HCT116 (cell line): ENCODE data around the gene RBM33. TPM values are rescaled to one million over a fixed set of nuclear protein-coding genes. Genes with fewer than 3 reads are reported as not detected.

ENCODE experiments used
- ATAC-seq: fragments of 200-7000 bp; cut with Tn5 transposase; 2 replicates; pipeline ENCODE4 v1.9.1; 2020; ENCODE audit warnings: mild to moderate bottlenecking, moderate library complexity
- BruUV-seq: library from RNA; stranded (reverse); fragments of 400-500 nt; replicated peaks from 2 replicates; lab custom pipeline; 2021; lab: Mats Ljungman, UMichigan
- CTCF ChIA-PET: fragments of 300-600 bp; sonication (Branson Sonifier 250); formaldehyde crosslinking; loops from one replicate; lab custom pipeline; 2021; ENCODE audit warnings: antibody characterized with exemption; lab: Charles Lee
- POLR2A ChIA-PET: fragments of 300-600, 350-600 bp; sonication (Branson Sonifier 250); formaldehyde crosslinking; loops from one replicate; lab custom pipeline; 2021; ENCODE audit warnings: antibody characterized with exemption; lab: Charles Lee
- RAD21 ChIA-PET, 2 experiments: fragments of 300-600 bp; sonication (Branson Sonifier 250); formaldehyde crosslinking; loops; one replicate each; lab custom pipeline; 2023; ENCODE audit warnings: low total read pairs in 2 of 2; ENCODE audit not compliant: uncharacterized antibody in 2 of 2, unreplicated experiment in 2 of 2, low non-redundant PET in 1 of 2; lab: Charles Lee
- DNase-seq: peaks from one replicate; pipeline ENCODE4 v3.0.0-alpha.2; 2010; ENCODE audit warnings: low read depth, low spot score
- H2AFZ ChIP-seq: fragments of 200-600 bp; shearing (Covaris generic), sonication (generic); 2 replicates; pipeline ENCODE4 v1.6.1; 2017; ENCODE audit warnings: low read depth, mixed run types, mixed read lengths, antibody characterized with exemption, low read length; ENCODE audit not compliant: poor library complexity, severe bottlenecking
- H3K27ac ChIP-seq: 2 replicates; pipeline ENCODE4 v1.5.1; 2012; ENCODE audit warnings: low read depth, low read length
- H3K27me3 ChIP-seq: fragments of 200-600 bp; sonication (generic); 2 replicates; pipeline ENCODE4 v1.6.1; 2016; ENCODE audit warnings: mixed run types, low read length, mixed read lengths; ENCODE audit not compliant: insufficient read depth
- H3K36me3 ChIP-seq, 2 experiments: fragments of 200-500 bp in 1 of 2; fragments of 200-600 bp in 1 of 2; sonication (Bioruptor generic) in 1 of 2; sonication (generic) in 1 of 2; 2 replicates each; pipeline versions ENCODE4 v1.5.1 to v1.6.1; 2014 to 2016; ENCODE audit warnings: low read length in 2 of 2, inconsistent platforms in 1 of 2, mixed read lengths in 1 of 2, mixed run types in 1 of 2; ENCODE audit not compliant: insufficient read depth in 2 of 2, control insufficient read depth in 1 of 2
- H3K4me1 ChIP-seq, 2 experiments: fragments of 200-600 bp in 1 of 2; sonication (generic) in 1 of 2; 2 replicates each; pipeline versions ENCODE4 v1.5.1 to v1.6.1; 2012 to 2017; ENCODE audit warnings: low read length in 2 of 2, inconsistent platforms in 1 of 2, mild to moderate bottlenecking in 1 of 2, mixed read lengths in 1 of 2, mixed run types in 1 of 2, moderate library complexity in 1 of 2; ENCODE audit not compliant: insufficient read depth in 2 of 2, control insufficient read depth in 1 of 2
- H3K4me2 ChIP-seq: fragments of 200-600 bp; sonication (generic); 2 replicates; pipeline ENCODE4 v1.6.1; 2017; ENCODE audit warnings: mixed run types, low read length, mixed read lengths
- H3K4me3 ChIP-seq, 2 experiments: fragments of 200-600 bp in 1 of 2; sonication (generic) in 1 of 2; replicated peaks in 1 of 2; 2 replicates each; pipeline ENCODE4 v1.5.1; 2011 to 2016; ENCODE audit warnings: low read length in 2 of 2, control low read depth in 1 of 2, low read depth in 1 of 2, mild to moderate bottlenecking in 1 of 2, mixed read lengths in 1 of 2, mixed run types in 1 of 2
- H3K79me2 ChIP-seq: fragments of 200-600 bp; sonication (generic); 2 replicates; pipeline ENCODE4 v1.6.1; 2017; ENCODE audit warnings: mild to moderate bottlenecking, mixed run types, low read length, moderate library complexity, mixed read lengths; ENCODE audit not compliant: insufficient read depth
- H3K9ac ChIP-seq: fragments of 200-600 bp; sonication (generic); 2 replicates; pipeline ENCODE4 v1.6.1; 2016; ENCODE audit warnings: low read length, mixed read lengths
- H3K9me2 ChIP-seq: fragments of 200-600 bp; sonication (generic), shearing (Covaris generic); 2 replicates; pipeline ENCODE4 v1.6.1; 2017; ENCODE audit warnings: mixed run types, mild to moderate bottlenecking, moderate library complexity; ENCODE audit not compliant: insufficient read depth
- H3K9me3 ChIP-seq, 2 experiments: fragments of 200-500 bp in 1 of 2; fragments of 200-600 bp in 1 of 2; sonication (Bioruptor generic) in 1 of 2; sonication (generic) in 1 of 2; 2 replicates each; pipeline ENCODE4 v1.6.1; 2014 to 2017; ENCODE audit warnings: low read length in 2 of 2, mixed read lengths in 2 of 2, inconsistent platforms in 1 of 2, low read depth in 1 of 2, mild to moderate bottlenecking in 1 of 2, mixed run types in 1 of 2, moderate library complexity in 1 of 2; ENCODE audit not compliant: control insufficient read depth in 1 of 2, insufficient read depth in 1 of 2
- H4K20me1 ChIP-seq: fragments of 200-600 bp; sonication (generic), shearing (Covaris generic); 2 replicates; pipeline ENCODE4 v1.6.1; 2017; ENCODE audit warnings: mixed run types, mild to moderate bottlenecking, moderate library complexity; ENCODE audit not compliant: insufficient read depth
- CEBPB ChIP-seq: IDR thresholded peaks from 2 replicates; pipeline ENCODE4 v1.6.1; 2012; ENCODE audit warnings: low read depth
- CTCF ChIP-seq, 3 experiments: fragments of 200-600 bp in 1 of 3; sonication (generic) in 1 of 3; IDR thresholded peaks in 2 of 3; conservative IDR thresholded peaks in 1 of 3; 2 replicates each; pipeline ENCODE4 v1.5.1; 2012 to 2017; ENCODE audit warnings: low read depth in 2 of 3, low read length in 2 of 3, antibody characterized with exemption in 1 of 3, borderline replicate concordance in 1 of 3, control low read depth in 1 of 3, mild to moderate bottlenecking in 1 of 3, mixed read lengths in 1 of 3, mixed run types in 1 of 3, moderate library complexity in 1 of 3; ENCODE audit not compliant: insufficient read depth in 1 of 3
- ELF1 ChIP-seq: IDR thresholded peaks from 2 replicates; pipeline ENCODE4 v1.6.1; 2012; ENCODE audit warnings: low read depth, borderline replicate concordance
- EZH2 ChIP-seq: fragments of 200-600 bp; sonication (generic); IDR thresholded peaks from 2 replicates; pipeline ENCODE4 v1.6.1; 2017; ENCODE audit warnings: antibody characterized with exemption, mixed run types
- EZH2phosphoT487 ChIP-seq: fragments of 200-600 bp; IDR thresholded peaks from 2 replicates; pipeline ENCODE4 v1.6.1; 2018; ENCODE audit warnings: antibody characterized with exemption, borderline replicate concordance
- FOSL1 ChIP-seq: IDR thresholded peaks from 2 replicates; pipeline ENCODE4 v1.6.1; 2012; ENCODE audit warnings: low read depth
- POLR2A ChIP-seq: IDR thresholded peaks from 2 replicates; pipeline ENCODE4 v1.7.0; 2011; ENCODE audit warnings: borderline replicate concordance; ENCODE audit not compliant: insufficient read depth, insufficient read length; ENCODE audit errors: extremely low read depth
- POLR2AphosphoS5 ChIP-seq: IDR thresholded peaks from 2 replicates; pipeline ENCODE4 v1.6.1; 2011; ENCODE audit warnings: mild to moderate bottlenecking, low read depth, low read length, moderate library complexity
- REST ChIP-seq: IDR thresholded peaks from 2 replicates; pipeline ENCODE4 v1.6.1; 2012; ENCODE audit warnings: low read depth
- SP1 ChIP-seq: IDR thresholded peaks from 2 replicates; pipeline ENCODE4 v1.6.1; 2012; ENCODE audit warnings: low read depth
- intact Hi-C: fragments of 100-400 bp; cut with micrococcal nuclease; formaldehyde crosslinking; loops from 2 replicates; pipeline ENCODE4 v1.10.0; 2022
- total RNA-seq: library from RNA; stranded (reverse); gene quantifications from one replicate; pipeline ENCODE4 v1.2.1, GENCODE V29; 2021; ENCODE audit not compliant: unreplicated experiment

The RBM33 gene
- total RNA-seq, 1 experiment from 2014 or later = 64.3 TPM

- ChIA-PET CTCF (no interaction called here), RAD21 (no interaction called here), POLR2A (no interaction called here)
- H3K4me1 ChIP-seq = no peaks in the 10 kb centered on the region
- peaks cover 0 to 9% of the 10 kb centered on the region in 2 experiments; a peak in 2 of 4 replicates for H3K36me3 ChIP-seq
- H3K9ac ChIP-seq = no peak overlapping the region
- no peaks in the 10 kb centered on the region; the same call in 1 of the 2 replicates for H4K20me1 ChIP-seq
- ATAC-seq (no peak), DNase-seq (no peak)
- no peaks in the 10 kb centered on the region for H3K9me2 ChIP-seq
- H3K27ac ChIP-seq = no peak overlapping the region
- no peaks in the 10 kb centered on the region for H3K27me3 ChIP-seq
- H3K4me3 ChIP-seq = no peak overlapping the region
- no peak for TF ChIP-seq POLR2A
- no peak for TF ChIP-seq REST
- TF ChIP-seq CEBPB = no peak
- no peak for TF ChIP-seq EZH2phosphoT487
- no peaks in the 10 kb centered on the region for H3K9me3 ChIP-seq
- H3K4me2 ChIP-seq = no peak overlapping the region
- intact Hi-C loops = no loop called here
- H3K79me2 ChIP-seq = no peaks in the 10 kb centered on the region
- H2AFZ ChIP-seq = no peak overlapping the region
- no TSS peak for BruUV-seq
These were observed 137.0 kb downstream of the RBM33 start for GRCh38 chr7:155781433-155781832.

GRCh38 chr7:155782466-155782865 lies 138.0 kb downstream of the RBM33 start:
- H2AFZ ChIP-seq = no peak overlapping the region
- ATAC-seq = no peak
- intact Hi-C loops = no loop called here
- no peaks in the 10 kb centered on the region for H3K9me3 ChIP-seq
- H3K36me3 ChIP-seq = peaks cover 0 to 9% of the 10 kb centered on the region in 2 experiments; a peak in 2 of 4 replicates
- no peak for DNase-seq
- no peaks in the 10 kb centered on the region for H3K9me2 ChIP-seq
- no peaks in the 10 kb centered on the region for H3K4me1 ChIP-seq
- ChIA-PET CTCF (no interaction called here), POLR2A (no interaction called here), RAD21 (no interaction called here)
- H3K4me2 ChIP-seq = no peak overlapping the region
- H3K4me3 ChIP-seq = no peak overlapping the region
- H3K79me2 ChIP-seq = no peaks in the 10 kb centered on the region
- BruUV-seq = no TSS peak
- H4K20me1 ChIP-seq = no peaks in the 10 kb centered on the region; the same call in 1 of the 2 replicates
- H3K9ac ChIP-seq = no peak overlapping the region
- no peaks in the 10 kb centered on the region for H3K27me3 ChIP-seq
- no peak overlapping the region for H3K27ac ChIP-seq
- TF ChIP-seq POLR2AphosphoS5 (no peak), REST (no peak), EZH2 (no peak), POLR2A (no peak), FOSL1 (no peak), SP1 (no peak), ELF1 (no peak), CTCF (IDR thresholded peaks at IDR 0.05 in 2 of 3, conservative IDR thresholded peaks at IDR 0.05 in 1 of 3; ENCODE audit: borderline replicate concordance in 1 of 3, insufficient read depth in 1 of 3, low read depth in 2 of 3, low read length in 2 of 3) (no peak)
